IPS-15b (cell line): ENCODE data around the gene ME1.
"Not testable (repeated sequence)": the region's sequence is repeated elsewhere in the genome, so short reads cannot be mapped to it uniquely, and the experiment has no call there.

Experiments
- H3K27me3 ChIP-seq: one replicate; pipeline ENCODE4 v1.6.1; 2013; ENCODE audit warnings: low read length; ENCODE audit not compliant: control insufficient read depth, insufficient read depth
- H3K36me3 ChIP-seq: one replicate; pipeline ENCODE4 v1.6.1; 2013; ENCODE audit warnings: low read length; ENCODE audit not compliant: control insufficient read depth, insufficient read depth
- H3K4me1 ChIP-seq: one replicate; pipeline ENCODE4 v1.6.1; 2013; ENCODE audit warnings: mild to moderate bottlenecking, low read length; ENCODE audit not compliant: control insufficient read depth, insufficient read depth
- H3K4me3 ChIP-seq: one replicate; pipeline ENCODE4 v1.5.1; 2013; ENCODE audit warnings: low read depth, low read length
- H3K9ac ChIP-seq: one replicate; pipeline ENCODE4 v1.6.1; 2013; ENCODE audit warnings: low read depth, mild to moderate bottlenecking, low read length
- H3K9me3 ChIP-seq: one replicate; pipeline ENCODE4 v1.6.1; 2013; ENCODE audit warnings: mild to moderate bottlenecking, low read length; ENCODE audit not compliant: control insufficient read depth, insufficient read depth

The ME1 gene

GRCh38 chr6:83343121-83343520, 87.7 kb downstream of the ME1 start:
- Histone ChIP-seq H3K4me1 (no peaks in the 10 kb centered on the region), H3K9me3 (no peaks in the 10 kb centered on the region), H3K9ac (no peak overlapping the region), H3K36me3 (no peaks in the 10 kb centered on the region), H3K4me3 (no peak overlapping the region), H3K27me3 (no peaks in the 10 kb centered on the region)

- Histone ChIP-seq H3K4me1 (no peaks in the 10 kb centered on the region), H3K9ac (no peak overlapping the region), H3K27me3 (no peaks in the 10 kb centered on the region), H3K36me3 (no peaks in the 10 kb centered on the region), H3K9me3 (no peaks in the 10 kb centered on the region), H3K4me3 (no peak overlapping the region)
These were observed 89.1 kb downstream of the ME1 start for GRCh38 chr6:83341765-83342164.

DNA sequence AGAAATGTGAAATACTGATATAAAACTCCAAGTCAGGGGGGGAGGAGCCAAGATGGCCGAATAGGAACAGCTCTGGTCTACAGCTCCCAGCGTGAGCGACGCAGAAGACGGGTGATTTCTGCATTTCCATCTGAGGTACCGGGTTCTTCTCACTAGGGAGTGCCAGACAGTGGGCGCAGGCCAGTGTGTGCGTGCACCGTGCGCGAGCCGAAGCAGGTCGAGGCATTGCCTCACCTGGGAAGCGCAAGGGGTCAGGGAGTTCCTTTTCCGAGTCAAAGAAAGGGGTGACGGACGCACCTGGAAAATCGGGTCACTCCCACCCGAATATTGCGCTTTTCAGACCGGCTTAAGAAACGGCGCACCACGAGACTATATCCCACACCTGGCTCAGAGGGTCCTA, 96.9 kb downstream of the ME1 start:
- H3K4me3 ChIP-seq, H3K36me3 ChIP-seq, H3K27me3 ChIP-seq, H3K4me1 ChIP-seq, H3K9me3 ChIP-seq, H3K9ac ChIP-seq: not testable (repeated sequence)

- Histone ChIP-seq H3K9me3 (no peaks in the 10 kb centered on the region), H3K9ac (no peak overlapping the region), H3K4me1 (no peaks in the 10 kb centered on the region), H3K27me3 (no peaks in the 10 kb centered on the region), H3K4me3 (no peak overlapping the region), H3K36me3 (no peaks in the 10 kb centered on the region)
These were observed 97.4 kb downstream of the ME1 start for GRCh38 chr6:83333500-83333899.

- Histone ChIP-seq H3K4me1 (no peaks in the 10 kb centered on the region), H3K4me3 (no peak overlapping the region), H3K36me3 (no peaks in the 10 kb centered on the region), H3K9ac (no peak overlapping the region), H3K27me3 (no peaks in the 10 kb centered on the region), H3K9me3 (no peaks in the 10 kb centered on the region)
These were observed 116.2 kb downstream of the ME1 start for GRCh38 chr6:83314693-83315092.

DNA sequence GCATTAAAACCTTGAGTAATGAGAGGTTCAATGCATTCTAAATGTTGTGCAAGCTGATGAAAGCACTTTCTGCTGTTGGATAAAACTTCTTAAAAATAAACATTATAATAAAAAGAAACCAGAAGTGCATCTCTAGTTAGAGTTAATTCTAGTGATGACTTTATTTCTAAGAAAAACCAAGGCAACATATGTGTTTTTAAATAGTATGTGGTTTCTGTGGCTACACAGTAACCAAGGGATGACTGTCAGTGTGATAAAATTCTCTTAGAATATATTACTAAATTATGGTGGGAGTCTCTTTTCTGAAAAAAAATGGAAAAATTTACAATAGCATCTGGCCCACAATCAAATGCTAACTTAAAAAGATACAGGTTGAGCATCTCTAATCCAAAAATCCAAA, 117.0 kb downstream of the ME1 start:
- no peaks in the 10 kb centered on the region for H3K36me3 ChIP-seq
- H3K9me3 ChIP-seq = no peaks in the 10 kb centered on the region
- no peaks in the 10 kb centered on the region for H3K4me1 ChIP-seq
- H3K9ac ChIP-seq = no peak overlapping the region
- H3K4me3 ChIP-seq = no peak overlapping the region
- H3K27me3 ChIP-seq = no peaks in the 10 kb centered on the region

- H3K36me3 ChIP-seq = no peaks in the 10 kb centered on the region
- H3K4me3 ChIP-seq = no peak overlapping the region
- no peaks in the 10 kb centered on the region for H3K4me1 ChIP-seq
- no peaks in the 10 kb centered on the region for H3K27me3 ChIP-seq
- no peaks in the 10 kb centered on the region for H3K9me3 ChIP-seq
- H3K9ac ChIP-seq = no peak overlapping the region
These were observed 119.6 kb downstream of the ME1 start for GRCh38 chr6:83311231-83311630.

GRCh38 chr6:83310046-83310445, 120.8 kb downstream of the ME1 start:
- Histone ChIP-seq H3K4me1 (no peaks in the 10 kb centered on the region), H3K9ac (no peak overlapping the region), H3K4me3 (no peak overlapping the region), H3K27me3 (no peaks in the 10 kb centered on the region), H3K9me3 (no peaks in the 10 kb centered on the region), H3K36me3 (no peaks in the 10 kb centered on the region)

- H3K9me3 ChIP-seq = no peaks in the 10 kb centered on the region
- no peaks in the 10 kb centered on the region for H3K36me3 ChIP-seq
- H3K9ac ChIP-seq = no peak overlapping the region
- no peaks in the 10 kb centered on the region for H3K27me3 ChIP-seq
- H3K4me3 ChIP-seq = no peak overlapping the region
- H3K4me1 ChIP-seq = no peaks in the 10 kb centered on the region
These were observed 121.5 kb downstream of the ME1 start for GRCh38 chr6:83309344-83309743.

DNA sequence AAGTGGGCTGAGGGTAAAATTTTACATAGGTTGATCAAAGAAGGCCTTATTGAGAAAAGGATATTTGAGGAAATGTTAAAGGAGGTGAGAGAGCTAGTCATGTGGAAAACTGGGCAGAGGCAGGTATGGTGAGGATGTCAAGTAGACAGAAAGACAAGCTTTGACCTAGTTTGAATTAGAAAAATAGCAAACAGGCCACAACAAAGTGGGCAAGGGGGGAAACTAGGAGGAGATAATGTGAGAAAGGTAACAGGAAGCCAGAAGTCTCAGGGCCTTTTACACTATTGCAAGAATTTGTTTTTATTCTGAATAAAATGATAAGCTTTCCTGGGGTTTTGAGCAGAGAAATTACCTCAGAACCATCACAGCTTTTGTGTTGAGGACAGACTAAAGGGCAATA, 122.0 kb downstream of the ME1 start:
- no peak overlapping the region for H3K4me3 ChIP-seq
- no peaks in the 10 kb centered on the region for H3K9me3 ChIP-seq
- no peak overlapping the region for H3K9ac ChIP-seq
- no peaks in the 10 kb centered on the region for H3K4me1 ChIP-seq
- H3K27me3 ChIP-seq = no peaks in the 10 kb centered on the region
- H3K36me3 ChIP-seq = no peaks in the 10 kb centered on the region

DNA sequence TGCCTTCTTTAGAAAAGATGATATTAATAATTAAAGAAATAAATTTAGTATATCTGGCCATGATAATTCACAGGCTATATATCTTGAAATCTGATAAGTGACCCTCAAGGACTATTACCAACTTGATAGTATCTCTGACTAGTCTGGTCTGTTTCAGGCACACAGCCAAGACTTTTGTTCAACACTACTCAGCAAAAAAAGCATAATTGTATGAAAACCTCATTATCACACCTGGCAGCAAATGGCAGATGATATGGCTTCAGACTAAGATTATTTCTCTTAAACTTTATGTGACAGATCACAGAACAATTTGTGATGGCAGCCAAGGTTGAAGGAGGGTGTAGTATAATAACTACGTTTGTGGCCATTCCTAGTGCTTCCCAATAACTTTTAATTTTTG, 123.0 kb downstream of the ME1 start:
- Histone ChIP-seq H3K9ac (no peak overlapping the region), H3K36me3 (no peaks in the 10 kb centered on the region), H3K27me3 (no peaks in the 10 kb centered on the region)

DNA sequence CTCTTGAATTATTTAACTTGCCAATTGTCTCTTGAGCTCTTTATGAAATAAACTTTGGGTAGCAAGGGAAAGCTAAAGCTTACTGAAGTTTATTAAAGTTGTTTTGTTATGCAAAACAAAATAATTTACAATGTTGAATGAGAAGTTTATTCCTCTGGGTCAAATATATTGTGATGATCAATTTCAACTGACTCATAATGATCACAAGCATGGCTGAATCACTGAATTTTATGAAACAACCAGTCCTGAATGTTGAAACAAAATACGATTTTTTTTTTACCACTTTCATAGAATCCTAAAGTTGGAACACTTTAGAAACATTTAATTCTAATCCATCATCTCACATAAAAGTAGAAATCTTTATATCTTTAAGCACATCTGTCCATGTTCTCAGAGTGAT, 127.4 kb downstream of the ME1 start:
- Histone ChIP-seq H3K36me3 (no peaks in the 10 kb centered on the region), H3K4me3 (no peak overlapping the region), H3K9me3 (no peaks in the 10 kb centered on the region), H3K27me3 (no peaks in the 10 kb centered on the region), H3K9ac (no peak overlapping the region), H3K4me1 (no peaks in the 10 kb centered on the region)

More for the DNA sequence above, 123.0 kb downstream of the ME1 start:
- Histone ChIP-seq H3K9me3 (no peaks in the 10 kb centered on the region), H3K4me1 (no peaks in the 10 kb centered on the region), H3K4me3 (no peak overlapping the region)

DNA sequence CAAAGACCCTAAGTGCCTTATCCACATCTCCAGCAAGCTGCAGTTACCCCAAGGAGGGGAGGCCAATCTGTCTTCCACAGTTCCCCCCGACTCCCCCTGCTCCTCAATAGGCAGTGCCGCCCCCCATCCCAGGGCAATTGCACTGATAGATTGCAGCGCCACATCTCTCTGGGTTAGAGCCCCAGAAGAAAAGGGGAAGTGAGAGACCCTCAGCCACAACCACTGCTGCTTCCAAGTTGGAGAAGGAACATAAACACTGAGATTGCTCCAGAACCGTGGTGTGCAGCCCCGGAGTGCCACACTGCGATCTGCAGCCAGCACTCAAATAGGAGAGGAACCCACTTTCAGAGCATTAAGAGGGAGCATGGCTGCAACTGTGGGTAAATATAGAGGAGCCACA, 136.2 kb downstream of the ME1 start:
- Histone ChIP-seq H3K9ac (no peak overlapping the region), H3K4me1 (no peaks in the 10 kb centered on the region)

More for the DNA sequence above, 136.2 kb downstream of the ME1 start:
- H3K27me3 ChIP-seq = no peaks in the 10 kb centered on the region
- H3K9me3 ChIP-seq = no peaks in the 10 kb centered on the region
- H3K4me3 ChIP-seq = no peak overlapping the region
- no peaks in the 10 kb centered on the region for H3K36me3 ChIP-seq
